Liver (tissue), 9 donors: ENCODE data around the gene LRRC75B. TPM values are rescaled to one million over a fixed set of nuclear protein-coding genes. Genes with fewer than 3 reads are reported as not detected.

Source experiments
- DNase-seq: peaks from one replicate; pipeline ENCODE4 v3.0.0-alpha.2; 2017; ENCODE audit warnings: low spot score
- H3K27ac ChIP-seq, 2 donors: one replicate each; pipeline ENCODE4 v1.7.0; 2013; ENCODE audit warnings: inconsistent platforms in 2 of 2, low read length in 2 of 2, control low read depth in 1 of 2, low read depth in 1 of 2, mild to moderate bottlenecking in 1 of 2
- H3K27me3 ChIP-seq, 4 donors: one replicate each; pipeline versions ENCODE4 v1.6.1 to v1.7.0; 2013; ENCODE audit warnings: low read length in 3 of 4, inconsistent platforms in 1 of 4, mild to moderate bottlenecking in 1 of 4, moderate library complexity in 1 of 4; ENCODE audit not compliant: control insufficient read depth in 4 of 4, insufficient read depth in 4 of 4
- H3K36me3 ChIP-seq, 4 donors: one replicate each; pipeline versions ENCODE4 v1.6.1 to v1.7.0; 2013; ENCODE audit warnings: low read length in 3 of 4, mild to moderate bottlenecking in 3 of 4, low read depth in 1 of 4, moderate library complexity in 1 of 4; ENCODE audit not compliant: control insufficient read depth in 4 of 4, insufficient read depth in 3 of 4
- H3K4me1 ChIP-seq, 4 donors: one replicate each; pipeline versions ENCODE4 v1.6.1 to v1.7.0; 2013; ENCODE audit warnings: low read length in 3 of 4, mild to moderate bottlenecking in 3 of 4, moderate library complexity in 1 of 4; ENCODE audit not compliant: control insufficient read depth in 4 of 4, insufficient read depth in 4 of 4
- H3K4me3 ChIP-seq, 3 donors: one replicate each; pipeline versions ENCODE4 v1.6.1 to v1.7.0; 2013; ENCODE audit warnings: low read length in 3 of 3, control low read depth in 1 of 3, low read depth in 1 of 3, mild to moderate bottlenecking in 1 of 3
- H3K9ac ChIP-seq, 2 donors: one replicate each; pipeline ENCODE4 v1.7.0; 2013; ENCODE audit warnings: low read length in 2 of 2, mild to moderate bottlenecking in 2 of 2, moderate library complexity in 2 of 2, control low read depth in 1 of 2, low read depth in 1 of 2
- H3K9me3 ChIP-seq, 4 donors: one replicate each; pipeline versions ENCODE4 v1.6.1 to v1.7.0; 2013; ENCODE audit warnings: low read length in 3 of 4; ENCODE audit not compliant: control insufficient read depth in 4 of 4
- ATF3 ChIP-seq: IDR thresholded peaks from 2 replicates; pipeline ENCODE4 v1.6.1; 2016; ENCODE audit warnings: antibody characterized with exemption
- CTCF ChIP-seq: fragments of 150-350 bp; IDR thresholded peaks from 2 replicates; pipeline ENCODE4 v1.5.1; 2017; ENCODE audit warnings: improper control_type of control experiment, low read depth, low read length; ENCODE audit not compliant: missing input control
- EGR1 ChIP-seq, 2 donors: IDR thresholded peaks; 2 replicates each; pipeline ENCODE4 v1.6.1; 2016 to 2018; ENCODE audit warnings: antibody characterized with exemption in 2 of 2, low read depth in 2 of 2
- FOXA1 ChIP-seq: IDR thresholded peaks from 2 replicates; pipeline ENCODE4 v1.6.1; 2016; ENCODE audit warnings: antibody characterized with exemption
- FOXA2 ChIP-seq: IDR thresholded peaks from 2 replicates; pipeline ENCODE4 v1.6.1; 2016; ENCODE audit warnings: antibody characterized with exemption
- GABPA ChIP-seq, 2 donors: IDR thresholded peaks in 1 of 2; conservative IDR thresholded peaks in 1 of 2; 2 replicates each; pipeline ENCODE4 v1.6.1; 2016; ENCODE audit warnings: antibody characterized with exemption in 2 of 2, mild to moderate bottlenecking in 1 of 2, moderate library complexity in 1 of 2
- HNF4A ChIP-seq, 2 donors: conservative IDR thresholded peaks; 2 replicates each; pipeline ENCODE4 v1.6.1; 2016; ENCODE audit warnings: antibody characterized with exemption in 2 of 2, mild to moderate bottlenecking in 2 of 2
- HNF4G ChIP-seq: IDR thresholded peaks from 2 replicates; pipeline ENCODE4 v1.6.1; 2016; ENCODE audit warnings: antibody characterized with exemption
- JUND ChIP-seq, 2 donors: IDR thresholded peaks; 2 replicates each; pipeline ENCODE4 v1.6.1; 2016; ENCODE audit warnings: antibody characterized with exemption in 2 of 2
- MAX ChIP-seq: IDR thresholded peaks from 2 replicates; pipeline ENCODE4 v1.6.1; 2016; ENCODE audit warnings: antibody characterized with exemption
- NR2F2 ChIP-seq: IDR thresholded peaks from 2 replicates; pipeline ENCODE4 v1.6.1; 2016; ENCODE audit warnings: antibody characterized with exemption
- RAD21 ChIP-seq, 2 donors: IDR thresholded peaks; 2 replicates each; pipeline ENCODE4 v1.6.1; 2016; ENCODE audit warnings: antibody characterized with exemption in 2 of 2, mild to moderate bottlenecking in 2 of 2
- REST ChIP-seq: IDR thresholded peaks from 2 replicates; pipeline ENCODE4 v1.6.1; 2016; ENCODE audit warnings: antibody characterized with exemption, mild to moderate bottlenecking
- RXRA ChIP-seq, 2 donors: IDR thresholded peaks; 2 replicates each; pipeline ENCODE4 v1.6.1; 2017 to 2018; ENCODE audit warnings: antibody characterized with exemption in 2 of 2, mild to moderate bottlenecking in 1 of 2
- SP1 ChIP-seq: IDR thresholded peaks from 2 replicates; pipeline ENCODE4 v1.6.1; 2018; ENCODE audit warnings: antibody characterized with exemption, mild to moderate bottlenecking
- TAF1 ChIP-seq: conservative IDR thresholded peaks from 2 replicates; pipeline ENCODE4 v1.6.1; 2016; ENCODE audit warnings: antibody characterized with exemption, mild to moderate bottlenecking
- YY1 ChIP-seq: IDR thresholded peaks from 2 replicates; pipeline ENCODE4 v1.6.1; 2016; ENCODE audit warnings: antibody characterized with exemption, mild to moderate bottlenecking
- ZBTB33 ChIP-seq: IDR thresholded peaks from 2 replicates; pipeline ENCODE4 v1.6.1; 2016; ENCODE audit warnings: antibody characterized with exemption
- WGBS: extraction: QIAGEN DNeasy Blood & Tissue Kit; methylation state at CpG from one replicate; pipeline ENCODE4 v1.1.7; 2013; 5-methylcytosine and 5-hydroxymethylcytosine counted together
- polyA plus RNA-seq, 2 donors: library from polyadenylated mRNA; stranded (reverse) in 1 of 2; unstranded in 1 of 2; fragments of 200-250 nt in 1 of 2; fragments of >200 nt in 1 of 2; fragmentation: Nextera tagmentation in 1 of 2; extraction: Ambion mirVana in 1 of 2; gene quantifications; one replicate each; pipeline versions ENCODE4 v1.2.1 to v1.2.3, GENCODE V29; 2013 to 2015
- total RNA-seq, 2 donors: library from RNA; depleted of rRNA; stranded (reverse); fragments of >200 nt; gene quantifications; one replicate each; pipeline ENCODE4 v1.2.3, GENCODE V29; 2014
- donor health status: healthy.
- donor health status: healthy.
- donor health status: healthy.
- donor health status: healthy.
- donor health status: healthy.

LRRC75B gene
- total and polyA plus RNA-seq, 4 donors: 7.8 to 14.3 (median 9.4) TPM

GRCh38 chr22:24564376-24565058 lies 28.4 kb downstream of the LRRC75B start:
- Histone ChIP-seq H3K9ac (no peak overlapping the region), H3K9me3 (no peaks in the 10 kb centered on the region), H3K4me1 (peaks cover 0 to 51% (median 34%) of the 10 kb centered on the region in 4 donors), H3K4me3 (no peak overlapping the region), H3K27ac (peak overlapping the region; percentile 66 to 72), H3K36me3 (peaks cover 6 to 24% (median 14%) of the 10 kb centered on the region in 4 donors), H3K27me3 (no peaks in the 10 kb centered on the region)
- DNase-seq: no peak
- TF ChIP-seq MAX (peak; percentile 49), RXRA (IDR thresholded peaks at IDR 0.05) (peak; percentile 62 to 80), CTCF (no peak), REST (no peak), RAD21 (IDR thresholded peaks at IDR 0.05) (peak; percentile 32 to 34), FOXA2 (no peak), TAF1 (no peak), HNF4A (conservative IDR thresholded peaks at IDR 0.05) (peak; percentile 83 to 89), SP1 (peak; percentile 64), GABPA (IDR thresholded peaks at IDR 0.05 in 1 of 2, conservative IDR thresholded peaks at IDR 0.05 in 1 of 2) (peak in 1 of 2 donors; percentile 45), YY1 (peak; percentile 57), ZBTB33 (peak; percentile 57), ATF3 (no peak), EGR1 (IDR thresholded peaks at IDR 0.05; ENCODE audit: low read depth in 2 of 2) (no peak), HNF4G (peak; percentile 16), JUND (IDR thresholded peaks at IDR 0.05) (peak in 1 of 2 donors; percentile 61), FOXA1 (no peak), NR2F2 (no peak)
- 28% methylated on average over 2 of the region's 2 CpGs for WGBS
